K562 (cell line): ENCODE measurements around the gene WASHC4. TPM values are rescaled to one million over a fixed set of nuclear protein-coding genes. Genes with fewer than 3 reads are reported as not detected.

Experiments
- ATAC-seq: fragments of 200-7000 bp; cut with Tn5 transposase; 3 replicates; pipeline ENCODE4 v1.9.1; 2020; ENCODE audit warnings: moderate library complexity
- BruUV-seq: library from RNA; stranded (reverse); fragments of 400-500 nt; replicated peaks from 2 replicates; lab custom pipeline; 2021; lab: Mats Ljungman, UMichigan
- CTCF ChIA-PET: fragments of 300-600 bp; formaldehyde crosslinking; extraction: SDS; loops from one replicate; lab custom pipeline; 2021; ENCODE audit warnings: low intra/inter-chr PET ratio; lab: Yijun Ruan, JAX
- POLR2A ChIA-PET: fragments of 300-600, 350-650 bp; sonication (Branson Sonifier 250); formaldehyde crosslinking; extraction: SDS; loops from one replicate; lab custom pipeline; 2021; ENCODE audit warnings: antibody characterized with exemption, inconsistent platforms; lab: Yijun Ruan, JAX
- DNase-seq, 4 experiments: peaks; one replicate each; pipeline versions ENCODE4 v3.0.0 to v3.0.0-alpha.2; 2011 to 2018; ENCODE audit warnings: low spot score in 3 of 4, mixed read lengths in 3 of 4; ENCODE audit errors: extremely low read depth in 1 of 4
- FAIRE-seq: peaks from 2 replicates; lab custom pipeline; 2011; peaks lifted over from hg19 to GRCh38; lab: Jason Lieb, UNC
- H2AFZ ChIP-seq: 2 replicates; pipeline ENCODE4 v1.6.0; 2011; ENCODE audit warnings: low read depth, low read length, control low read depth, inconsistent platforms
- H3K27ac ChIP-seq: fragments of 200-600 bp; 3 replicates; pipeline ENCODE4 v1.8.0; 2011; ENCODE audit warnings: low read depth, mild to moderate bottlenecking, control low read depth, inconsistent platforms, low read length, moderate library complexity, mixed read lengths; ENCODE audit errors: extremely low read depth
- H3K27me3 ChIP-seq, 2 experiments: fragments of 300-600 bp in 1 of 2; 2 replicates in 1 of 2; 3 replicates in 1 of 2; pipeline versions ENCODE4 v1.6.0 to v1.8.0; 2011; ENCODE audit warnings: inconsistent platforms in 2 of 2, low read length in 2 of 2, mild to moderate bottlenecking in 1 of 2, mixed read lengths in 1 of 2, moderate library complexity in 1 of 2; ENCODE audit not compliant: control insufficient read depth in 2 of 2, insufficient read depth in 2 of 2
- H3K36me3 ChIP-seq: fragments of 300-600 bp; 3 replicates; pipeline ENCODE4 v1.8.0; 2011; ENCODE audit warnings: mild to moderate bottlenecking, low read length, inconsistent platforms; ENCODE audit not compliant: control insufficient read depth, insufficient read depth
- H3K4me1 ChIP-seq, 2 experiments: fragments of 200-600 bp in 1 of 2; replicated peaks in 1 of 2; 2 replicates in 1 of 2; 3 replicates in 1 of 2; pipeline versions ENCODE4 v1.5.1 to v1.8.0; 2011; ENCODE audit warnings: inconsistent platforms in 2 of 2, low read length in 2 of 2, mild to moderate bottlenecking in 1 of 2, mixed read lengths in 1 of 2, moderate library complexity in 1 of 2; ENCODE audit not compliant: control insufficient read depth in 2 of 2, insufficient read depth in 2 of 2
- H3K4me2 ChIP-seq: 2 replicates; pipeline ENCODE4 v1.6.1; 2011; ENCODE audit warnings: low read length, control low read depth, inconsistent platforms, mixed read lengths; ENCODE audit not compliant: insufficient read depth
- H3K4me3 ChIP-seq: fragments of 200-600 bp; sonication (generic), shearing (Covaris generic); 2 replicates; pipeline ENCODE4 v1.5.1; 2016; ENCODE audit warnings: control low read depth, inconsistent platforms
- H3K79me2 ChIP-seq: fragments of 200-600 bp; 3 replicates; pipeline ENCODE4 v1.8.0; 2011; ENCODE audit warnings: low read length, inconsistent platforms; ENCODE audit not compliant: control insufficient read depth, insufficient read depth
- H3K9ac ChIP-seq, 2 experiments: 2 replicates each; pipeline versions ENCODE4 v1.6.0 to v1.6.1; 2011; ENCODE audit warnings: low read depth in 2 of 2, low read length in 2 of 2, control low read depth in 1 of 2, inconsistent platforms in 1 of 2, mild to moderate bottlenecking in 1 of 2, mixed read lengths in 1 of 2; ENCODE audit not compliant: insufficient read depth in 1 of 2
- H3K9me1 ChIP-seq: one replicate; pipeline ENCODE4 v1.6.0; 2011; ENCODE audit warnings: inconsistent platforms, mild to moderate bottlenecking, low read length, moderate library complexity; ENCODE audit not compliant: control insufficient read depth, insufficient read depth
- H3K9me3 ChIP-seq: replicated peaks from 2 replicates; pipeline ENCODE4 v1.5.1; 2011; ENCODE audit warnings: low read depth, low read length, inconsistent platforms; ENCODE audit not compliant: control insufficient read depth, insufficient read depth
- H4K20me1 ChIP-seq: replicated peaks from 2 replicates; pipeline ENCODE4 v1.6.1; 2011; ENCODE audit warnings: low read length, inconsistent platforms, mixed read lengths; ENCODE audit not compliant: control insufficient read depth, insufficient read depth
- BCL6 ChIP-seq: fragments of 250-450 bp; sonication (Bioruptor Pico); IDR thresholded peaks from 2 replicates; pipeline ENCODE4 v1.4.0; 2020
- CREM ChIP-seq: IDR thresholded peaks from 2 replicates; pipeline ENCODE4 v1.6.1; 2014; ENCODE audit warnings: antibody characterized with exemption, low read depth
- DMBX1 ChIP-seq: fragments of 250-450 bp; sonication (Bioruptor Pico); IDR thresholded peaks from 2 replicates; pipeline ENCODE4 v1.8.0; 2022; ENCODE audit warnings: inconsistent platforms, mild to moderate bottlenecking, moderate library complexity, borderline replicate concordance
- HEY1 ChIP-seq: fragments of 250-450 bp; sonication (Bioruptor Pico); IDR thresholded peaks from 2 replicates; pipeline ENCODE4 v1.5.0; 2020; ENCODE audit warnings: mild to moderate bottlenecking, moderate library complexity, borderline replicate concordance
- HNRNPUL1 ChIP-seq: fragments of 200-400 bp; formaldehyde crosslinking; IDR thresholded peaks from 2 replicates; pipeline ENCODE4 v1.6.1; 2017; ENCODE audit warnings: low read length
- MCM7 ChIP-seq, 2 experiments: fragments of 450-650 bp; IDR thresholded peaks; 2 replicates each; pipeline ENCODE4 v1.6.1; 2016 to 2018
- NCOA4 ChIP-seq: fragments of 450-650 bp; IDR thresholded peaks from 2 replicates; pipeline ENCODE4 v1.6.1; 2018; ENCODE audit warnings: mild to moderate bottlenecking; ENCODE audit not compliant: partially characterized antibody
- SRF ChIP-seq, 2 experiments: fragments of 250-450, 450-650 bp in 1 of 2; sonication (Bioruptor Pico) in 1 of 2; sonication (generic) in 1 of 2; formaldehyde crosslinking; IDR thresholded peaks; 2 replicates each; pipeline versions ENCODE4 v1.5.0 to v1.5.1; 2020 to 2022; ENCODE audit warnings: mild to moderate bottlenecking in 1 of 2, missing genetic modification reagents in 1 of 2
- TCF7L2 ChIP-seq: fragments of 150-350 bp; IDR thresholded peaks from 2 replicates; pipeline ENCODE4 v1.6.1; 2016; ENCODE audit warnings: low read depth, mild to moderate bottlenecking, low read length, moderate library complexity
- XRCC3 ChIP-seq: fragments of 450-650 bp; IDR thresholded peaks from 2 replicates; pipeline ENCODE4 v1.6.1; 2017; ENCODE audit warnings: mild to moderate bottlenecking, moderate library complexity
- ZNF431 ChIP-seq: sonication (generic); formaldehyde crosslinking; IDR thresholded peaks from 2 replicates; pipeline ENCODE4 v1.8.0; 2022; ENCODE audit warnings: mild to moderate bottlenecking, missing genetic modification reagents
- ZNF717 ChIP-seq: fragments of 250-450 bp; sonication (Bioruptor Pico); IDR thresholded peaks from 2 replicates; pipeline ENCODE4 v1.5.0; 2021
- WGBS: fragments of 100-300 bp; shearing (Covaris generic); methylation state at CpG from one replicate; pipeline ENCODE4 v1.1.6; 2016; ENCODE audit warnings: low coverage, mixed read lengths; ENCODE audit not compliant: insufficient coverage; ENCODE audit errors: missing lambda C conversion rate; 5-methylcytosine and 5-hydroxymethylcytosine counted together
- in situ Hi-C: fragments of 300-500 bp; cut with MboI; formaldehyde crosslinking; loops from 4 replicates; pipeline ENCODE4 v1.15.0; 2018; ENCODE audit warnings: inconsistent platforms, mixed read lengths
- intact Hi-C: fragments of 100-400 bp; cut with micrococcal nuclease; formaldehyde crosslinking; loops from 2 replicates; pipeline ENCODE4 v1.14.2; 2022
- polyA plus RNA-seq, 8 experiments: library from polyadenylated mRNA; depleted of rRNA in 4 of 8; stranded (reverse) in 5 of 8; unstranded in 3 of 8; fragments of >200 nt; fragmentation: Nextera tagmentation in 2 of 8; fragmentation: Illumina TruSeq in 1 of 8; extraction: Ambion mirVana in 2 of 8; extraction: Trizol in 1 of 8; gene quantifications; 2 replicates each; pipeline versions ENCODE4 v1.2.1 to v1.2.3, GENCODE V29; 2011 to 2014; ENCODE audit warnings: inconsistent platforms in 1 of 8, missing spikeins in 1 of 8
- total RNA-seq, 7 experiments: library from RNA; depleted of rRNA in 6 of 7; stranded (reverse); fragments of >200 nt in 6 of 7; fragmentation: Illumina TruSeq in 2 of 7; extraction: Trizol in 2 of 7; gene quantifications; 2 replicates each; pipeline versions ENCODE4 v1.2.1 to v1.2.3, GENCODE V29; 2011 to 2021; ENCODE audit warnings: low replicate concordance in 1 of 7
- TF ChIP-seq, protein P1 (sequence below), 2 experiments: fragments of 450-650 bp in 1 of 2; IDR thresholded peaks; 2 replicates each; pipeline ENCODE4 v1.6.1; 2011 to 2017; ENCODE audit warnings: low read depth in 2 of 2, antibody characterized with exemption in 1 of 2, borderline replicate concordance in 1 of 2, low read length in 1 of 2, mild to moderate bottlenecking in 1 of 2, mixed read lengths in 1 of 2; ENCODE audit not compliant: control insufficient read depth in 1 of 2

WASHC4 gene
- total and polyA plus RNA-seq, 9 of the 15 experiments (the other 6 are each of a cell fraction or from before 2014, with no cell fraction given), result 12.5 to 38.5 (median 21.3) TPM

DNA sequence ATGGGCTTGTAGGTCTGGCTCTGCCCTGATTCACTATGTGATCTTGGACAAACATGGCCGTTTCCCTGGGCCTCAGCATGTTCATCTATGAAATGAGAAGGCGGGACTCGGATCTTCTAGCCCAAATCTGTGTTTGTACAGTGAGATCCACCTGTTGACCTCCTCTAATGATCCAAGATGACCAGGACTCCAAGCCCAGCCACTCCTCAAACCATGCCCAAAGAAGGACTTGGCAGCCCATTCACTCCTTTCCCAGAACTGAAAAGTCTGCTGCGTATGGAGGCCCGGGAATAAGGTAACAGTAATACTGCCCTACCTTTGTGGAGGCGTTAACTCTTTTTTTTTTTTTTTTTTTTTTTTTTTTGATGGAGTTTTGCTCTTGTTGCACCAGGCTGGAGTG lies 88.6 kb downstream of the WASHC4 start:
- no TSS peak for BruUV-seq
- peak in 1 of 2 experiments; percentile 56; a peak in 1 of 4 replicates for TF ChIP-seq SRF (CRISPR knock-in tag; IDR thresholded peaks at IDR 0.05)
- no peak for TF ChIP-seq DMBX1 (CRISPR knock-in tag)
- no peak for DNase-seq
- H3K9ac ChIP-seq, result no peak overlapping the region
- WGBS, result 85% methylated on average over 5 of the region's 6 CpGs
- POLR2A ChIA-PET, result no interaction called here
- H3K79me2 ChIP-seq, result no peaks in the 10 kb centered on the region
- in situ Hi-C loops (no loop called here), intact Hi-C loops (no loop called here)
- H3K9me1 ChIP-seq, result no peaks in the 10 kb centered on the region
- H4K20me1 ChIP-seq, result no peaks in the 10 kb centered on the region
- no peak overlapping the region for H3K27ac ChIP-seq
- ATAC-seq, result no peak
- H3K27me3 ChIP-seq, result no peaks in the 10 kb centered on the region
- H3K4me1 ChIP-seq, result no peaks in the 10 kb centered on the region
- H3K36me3 ChIP-seq, result peaks cover 5% of the 10 kb centered on the region; the same call in 2 of the 3 replicates
- no peak overlapping the region for H3K4me3 ChIP-seq
- CTCF ChIA-PET, result no interaction called here
- H3K4me2 ChIP-seq, result no peak overlapping the region
- no peaks in the 10 kb centered on the region for H3K9me3 ChIP-seq
- FAIRE-seq, result no peak
- H2AFZ ChIP-seq, result no peak overlapping the region

DNA sequence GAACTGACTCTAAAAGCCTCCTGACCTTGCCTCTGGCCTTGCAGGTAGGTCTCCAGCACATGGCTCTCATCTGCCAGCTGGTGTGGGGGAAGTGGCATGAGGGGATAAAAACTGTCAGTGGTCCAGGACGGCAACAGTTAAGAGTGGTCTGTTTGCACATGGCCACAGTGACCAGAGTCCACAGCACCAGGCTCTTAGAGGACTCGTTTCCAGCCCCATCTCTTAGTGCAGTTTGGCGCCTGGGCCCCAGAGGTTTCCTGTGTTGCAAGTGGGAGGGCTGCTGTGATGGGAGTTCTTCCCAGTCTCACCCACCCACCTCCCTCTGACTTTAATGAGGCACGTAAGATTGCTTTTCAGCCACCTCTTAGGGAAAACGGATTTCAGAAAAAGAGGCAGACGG lies 91.4 kb downstream of the WASHC4 start:
- ChIA-PET POLR2A (no interaction called here), CTCF (no interaction called here)
- no peak for ATAC-seq
- 73% methylated on average over 6 of the region's 6 CpGs for WGBS
- Histone ChIP-seq H3K9me3 (no peaks in the 10 kb centered on the region), H4K20me1 (no peaks in the 10 kb centered on the region), H3K27ac (no peak overlapping the region), H3K4me3 (no peak overlapping the region), H3K27me3 (no peaks in the 10 kb centered on the region), H2AFZ (no peak overlapping the region), H3K36me3 (peaks cover 5% of the 10 kb centered on the region; the same call in 1 of the 3 replicates), H3K9ac (no peak overlapping the region), H3K9me1 (no peaks in the 10 kb centered on the region), H3K79me2 (no peaks in the 10 kb centered on the region), H3K4me1 (no peaks in the 10 kb centered on the region), H3K4me2 (no peak overlapping the region)
- TF ChIP-seq CREM, result no peak
- no peak for TF ChIP-seq XRCC3
- no peak for TF ChIP-seq MCM7 (IDR thresholded peaks at IDR 0.05)
- no peak for TF ChIP-seq HEY1
- no peak for TF ChIP-seq ZNF431 (CRISPR knock-in tag)
- no peak for TF ChIP-seq ZNF717 (CRISPR knock-in tag)
- no peak for TF ChIP-seq TCF7L2
- no peak for TF ChIP-seq BCL6 (CRISPR knock-in tag)
- TF ChIP-seq, protein P1, sequence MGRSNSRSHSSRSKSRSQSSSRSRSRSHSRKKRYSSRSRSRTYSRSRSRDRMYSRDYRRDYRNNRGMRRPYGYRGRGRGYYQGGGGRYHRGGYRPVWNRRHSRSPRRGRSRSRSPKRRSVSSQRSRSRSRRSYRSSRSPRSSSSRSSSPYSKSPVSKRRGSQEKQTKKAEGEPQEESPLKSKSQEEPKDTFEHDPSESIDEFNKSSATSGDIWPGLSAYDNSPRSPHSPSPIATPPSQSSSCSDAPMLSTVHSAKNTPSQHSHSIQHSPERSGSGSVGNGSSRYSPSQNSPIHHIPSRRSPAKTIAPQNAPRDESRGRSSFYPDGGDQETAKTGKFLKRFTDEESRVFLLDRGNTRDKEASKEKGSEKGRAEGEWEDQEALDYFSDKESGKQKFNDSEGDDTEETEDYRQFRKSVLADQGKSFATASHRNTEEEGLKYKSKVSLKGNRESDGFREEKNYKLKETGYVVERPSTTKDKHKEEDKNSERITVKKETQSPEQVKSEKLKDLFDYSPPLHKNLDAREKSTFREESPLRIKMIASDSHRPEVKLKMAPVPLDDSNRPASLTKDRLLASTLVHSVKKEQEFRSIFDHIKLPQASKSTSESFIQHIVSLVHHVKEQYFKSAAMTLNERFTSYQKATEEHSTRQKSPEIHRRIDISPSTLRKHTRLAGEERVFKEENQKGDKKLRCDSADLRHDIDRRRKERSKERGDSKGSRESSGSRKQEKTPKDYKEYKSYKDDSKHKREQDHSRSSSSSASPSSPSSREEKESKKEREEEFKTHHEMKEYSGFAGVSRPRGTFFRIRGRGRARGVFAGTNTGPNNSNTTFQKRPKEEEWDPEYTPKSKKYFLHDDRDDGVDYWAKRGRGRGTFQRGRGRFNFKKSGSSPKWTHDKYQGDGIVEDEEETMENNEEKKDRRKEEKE (IDR thresholded peaks at IDR 0.05; ENCODE audit: borderline replicate concordance in 1 of 2, control insufficient read depth in 1 of 2, low read depth in 2 of 2, low read length in 1 of 2), result no peak
- TF ChIP-seq HNRNPUL1, result no peak
- no peak for TF ChIP-seq NCOA4
- in situ Hi-C loops (no loop called here), intact Hi-C loops (no loop called here)
- BruUV-seq, result no TSS peak
- no peak for DNase-seq
- no peak for FAIRE-seq
